ENCODE results near the gene HS3ST5. TPM values are rescaled to one million over a fixed set of nuclear protein-coding genes. Genes with fewer than 3 reads are reported as not detected.
"Not testable (repeated sequence)": the region's sequence is repeated elsewhere in the genome, so short reads cannot be mapped to it uniquely, and the experiment has no call there.

Gene HS3ST5
- total RNA-seq, 1 donor from 2014 or later: 0.11 TPM

GRCh38 chr6:114033606-114034005 is 309.2 kb downstream of the HS3ST5 start:
- no peak for TF ChIP-seq CTCF (IDR thresholded peaks at IDR 0.05)
- DNase-seq (ENCODE audit: extremely low spot score, unreplicated experiment): no peak
- Mint-ChIP-seq H3K4me3 (ENCODE audit: unreplicated experiment) (no peak overlapping the region), H3K9me3 (ENCODE audit: unreplicated experiment) (peaks cover 12% of the 10 kb centered on the region), H3K27me3 (ENCODE audit: unreplicated experiment) (no peaks in the 10 kb centered on the region), H3K4me1 (ENCODE audit: unreplicated experiment) (no peaks in the 10 kb centered on the region), H3K36me3 (ENCODE audit: unreplicated experiment) (no peaks in the 10 kb centered on the region), H3K27ac (ENCODE audit: unreplicated experiment) (no peak overlapping the region)

GRCh38 chr6:114032721-114033120 is 310.1 kb downstream of the HS3ST5 start:
- Mint-ChIP-seq H3K4me1 (ENCODE audit: unreplicated experiment) (no peaks in the 10 kb centered on the region), H3K36me3 (ENCODE audit: unreplicated experiment) (no peaks in the 10 kb centered on the region), H3K27me3 (ENCODE audit: unreplicated experiment) (no peaks in the 10 kb centered on the region), H3K9me3 (ENCODE audit: unreplicated experiment) (peaks cover 12% of the 10 kb centered on the region), H3K27ac (ENCODE audit: unreplicated experiment) (no peak overlapping the region), H3K4me3 (ENCODE audit: unreplicated experiment) (no peak overlapping the region)
- no peak for TF ChIP-seq CTCF (IDR thresholded peaks at IDR 0.05)
- no peak for DNase-seq (ENCODE audit: extremely low spot score, unreplicated experiment)

GRCh38 chr6:114030767-114031166 is 312.1 kb downstream of the HS3ST5 start:
- Mint-ChIP-seq H3K27me3 (ENCODE audit: unreplicated experiment) (no peaks in the 10 kb centered on the region), H3K27ac (ENCODE audit: unreplicated experiment) (no peak overlapping the region), H3K9me3 (ENCODE audit: unreplicated experiment) (peaks cover 5% of the 10 kb centered on the region), H3K4me3 (ENCODE audit: unreplicated experiment) (no peak overlapping the region), H3K4me1 (ENCODE audit: unreplicated experiment) (no peaks in the 10 kb centered on the region), H3K36me3 (ENCODE audit: unreplicated experiment) (no peaks in the 10 kb centered on the region)
- no peak for DNase-seq (ENCODE audit: extremely low spot score, unreplicated experiment)
- TF ChIP-seq CTCF (IDR thresholded peaks at IDR 0.05): no peak

- Mint-ChIP-seq H3K27ac (ENCODE audit: unreplicated experiment) (no peak overlapping the region), H3K27me3 (ENCODE audit: unreplicated experiment) (no peaks in the 10 kb centered on the region), H3K4me3 (ENCODE audit: unreplicated experiment) (no peak overlapping the region), H3K9me3 (ENCODE audit: unreplicated experiment) (no peaks in the 10 kb centered on the region), H3K36me3 (ENCODE audit: unreplicated experiment) (no peaks in the 10 kb centered on the region), H3K4me1 (ENCODE audit: unreplicated experiment) (peaks cover 1% of the 10 kb centered on the region)
- DNase-seq (ENCODE audit: extremely low spot score, unreplicated experiment): no peak
- no peak for TF ChIP-seq CTCF (IDR thresholded peaks at IDR 0.05)
Measured at GRCh38 chr6:114024746-114025145, 318.1 kb downstream of the HS3ST5 start.

- Mint-ChIP-seq H3K4me1 (ENCODE audit: unreplicated experiment) (peaks cover 17% of the 10 kb centered on the region), H3K4me3 (ENCODE audit: unreplicated experiment) (no peak overlapping the region), H3K27ac (ENCODE audit: unreplicated experiment) (no peak overlapping the region), H3K9me3 (ENCODE audit: unreplicated experiment) (no peaks in the 10 kb centered on the region), H3K27me3 (ENCODE audit: unreplicated experiment) (no peaks in the 10 kb centered on the region), H3K36me3 (ENCODE audit: unreplicated experiment) (no peaks in the 10 kb centered on the region)
- no peak for DNase-seq (ENCODE audit: extremely low spot score, unreplicated experiment)
- no peak for TF ChIP-seq CTCF (IDR thresholded peaks at IDR 0.05)
Measured at GRCh38 chr6:114020196-114020595, 322.6 kb downstream of the HS3ST5 start.

GRCh38 chr6:114017146-114017545 is 325.7 kb downstream of the HS3ST5 start:
- H3K4me1 Mint-ChIP-seq (ENCODE audit: unreplicated experiment): peaks cover 16% of the 10 kb centered on the region
- not testable (repeated sequence) for H3K4me3 Mint-ChIP-seq (ENCODE audit: unreplicated experiment); DNase-seq (ENCODE audit: extremely low spot score, unreplicated experiment); H3K27ac Mint-ChIP-seq (ENCODE audit: unreplicated experiment); H3K9me3 Mint-ChIP-seq (ENCODE audit: unreplicated experiment); H3K36me3 Mint-ChIP-seq (ENCODE audit: unreplicated experiment); H3K27me3 Mint-ChIP-seq (ENCODE audit: unreplicated experiment)

- H3K27ac Mint-ChIP-seq (ENCODE audit: unreplicated experiment); DNase-seq (ENCODE audit: extremely low spot score, unreplicated experiment); H3K36me3 Mint-ChIP-seq (ENCODE audit: unreplicated experiment): not testable (repeated sequence)
Measured at GRCh38 chr6:114014106-114014505, 328.7 kb downstream of the HS3ST5 start.

GRCh38 chr6:114011486-114011885 is 331.3 kb downstream of the HS3ST5 start:
- not testable (repeated sequence) for H3K36me3 Mint-ChIP-seq (ENCODE audit: unreplicated experiment); H3K27ac Mint-ChIP-seq (ENCODE audit: unreplicated experiment); H3K4me3 Mint-ChIP-seq (ENCODE audit: unreplicated experiment); H3K27me3 Mint-ChIP-seq (ENCODE audit: unreplicated experiment); DNase-seq (ENCODE audit: extremely low spot score, unreplicated experiment); H3K9me3 Mint-ChIP-seq (ENCODE audit: unreplicated experiment)
- peaks cover 25% of the 10 kb centered on the region for H3K4me1 Mint-ChIP-seq (ENCODE audit: unreplicated experiment)

More at GRCh38 chr6:114014106-114014505, 328.7 kb downstream of the HS3ST5 start:
- peaks cover 18% of the 10 kb centered on the region for H3K4me1 Mint-ChIP-seq (ENCODE audit: unreplicated experiment)
- not testable (repeated sequence) for H3K4me3 Mint-ChIP-seq (ENCODE audit: unreplicated experiment); H3K9me3 Mint-ChIP-seq (ENCODE audit: unreplicated experiment); H3K27me3 Mint-ChIP-seq (ENCODE audit: unreplicated experiment)

All from osteocyte (in vitro differentiated cells).